ENCODE data around the gene INPP5F. TPM values are rescaled to one million over a fixed set of nuclear protein-coding genes. Genes with fewer than 3 reads are reported as not detected.
"Not testable (repeated sequence)": the region's sequence is repeated elsewhere in the genome, so short reads cannot be mapped to it uniquely, and the experiment has no call there.

INPP5F gene
- total and polyA plus RNA-seq, 10 of the 15 experiments (the other 5 are each of a cell fraction or from before 2014, with no cell fraction given): 6.0 to 49.3 (median 34.3) TPM

DNA sequence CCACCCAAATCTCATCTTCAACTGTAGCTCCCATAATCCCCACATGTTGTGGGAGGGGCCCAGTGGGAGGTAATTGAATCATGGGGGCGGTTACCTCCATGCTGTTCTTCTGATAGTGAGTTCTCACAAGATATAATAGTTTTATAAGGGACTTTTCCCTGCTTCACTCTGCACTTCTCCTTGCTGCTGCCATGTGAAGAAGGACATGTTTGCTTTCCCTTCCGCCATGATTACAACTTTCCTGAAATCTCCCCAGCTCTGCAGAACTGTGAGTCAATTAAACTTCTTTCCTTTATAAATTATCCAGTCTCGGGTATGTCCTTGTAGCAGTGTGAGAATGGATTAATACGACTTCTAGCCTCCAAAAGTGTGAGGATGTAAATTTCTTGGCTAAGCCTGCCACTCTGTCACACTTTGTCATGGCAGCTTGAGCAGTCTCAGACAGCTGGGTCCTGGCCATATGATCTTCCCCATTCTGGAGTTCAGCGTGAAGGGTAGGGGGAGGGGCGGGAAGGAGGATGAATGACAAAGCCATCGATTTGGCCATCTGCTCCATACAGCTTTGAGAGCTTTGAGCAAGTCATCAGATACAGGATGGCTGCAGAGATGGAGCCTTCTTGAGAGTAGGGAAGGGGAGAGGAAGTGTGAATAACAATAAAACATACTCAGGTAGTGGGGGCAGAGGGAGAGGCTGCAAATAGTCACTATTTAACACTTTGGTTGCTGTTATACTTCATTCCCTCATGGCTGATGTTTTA lies 19.1 kb upstream of the INPP5F start (continued):
- TF ChIP-seq SMAD5 (IDR thresholded peaks at IDR 0.05; ENCODE audit: low read depth) (no peak), IRF4 (IDR thresholded peaks at IDR 0.05; ENCODE audit: low read depth, low read length) (no peak), NBN (IDR thresholded peaks at IDR 0.05) (no peak), ZNF384 (IDR thresholded peaks at IDR 0.05; ENCODE audit: borderline replicate concordance, low read depth, low read length) (no peak), EGR1 (IDR thresholded peaks at IDR 0.05; ENCODE audit: borderline replicate concordance in 1 of 2, low read depth in 2 of 2, low read length in 2 of 2) (no peak)

DNA sequence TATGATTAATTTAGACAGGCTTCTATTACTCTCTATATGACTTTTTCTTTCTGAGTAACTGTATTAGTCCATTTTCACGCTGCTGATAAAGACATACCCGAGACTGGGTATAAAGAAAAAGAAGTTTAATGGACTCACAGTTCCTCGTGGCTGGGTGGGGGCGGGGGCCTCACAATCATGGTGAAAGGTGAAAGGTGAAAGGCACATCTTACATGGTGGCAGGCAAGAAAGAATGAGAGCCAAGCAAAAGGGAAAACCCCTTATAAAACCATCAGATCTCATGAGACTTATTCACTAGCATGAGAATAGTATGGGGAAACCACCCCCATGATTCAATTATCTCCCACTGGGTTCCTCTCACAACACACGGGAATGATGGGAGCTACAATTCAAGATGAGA lies 18.5 kb upstream of the INPP5F start:
- ATAC-seq; H3K36me3 ChIP-seq (ENCODE audit: control insufficient read depth in 2 of 2, insufficient read depth in 2 of 2, low read length in 1 of 2); H3K4me2 ChIP-seq (ENCODE audit: control insufficient read depth, insufficient read depth); intact Hi-C loops (cut with micrococcal nuclease; ENCODE audit: unreplicated experiment); DNase-seq (ENCODE audit: low read depth, low spot score); H4K20me1 ChIP-seq (ENCODE audit: control insufficient read depth, insufficient read depth); H3K27me3 ChIP-seq (replicated peaks in 1 of 2; ENCODE audit: control insufficient read depth in 2 of 2, insufficient read depth in 2 of 2, low read length in 1 of 2); BruUV-seq (replicated peaks); H3K79me2 ChIP-seq (ENCODE audit: control insufficient read depth, insufficient read depth, low read length); H3K9ac ChIP-seq (ENCODE audit: control insufficient read depth, insufficient read depth, low read length); in situ Hi-C loops (cut with MboI); FAIRE-seq; H3K4me3 ChIP-seq; H2AFZ ChIP-seq (ENCODE audit: control insufficient read depth, low read depth, low read length): not testable (repeated sequence)
- RAD21 ChIA-PET (ENCODE audit: unreplicated experiment): interaction anchor here (1.1 to 9.5 kb wide), 4 partner anchors 10 to 152 kb away, joined by 4 to 143 read pairs (median 7); partner anchors contain the start of gene INPP5F
- Histone ChIP-seq H3K9me3 (replicated peaks; ENCODE audit: control insufficient read depth, insufficient read depth, low read length) (peaks cover 35% of the 10 kb centered on the region), H3K27ac (ENCODE audit: control insufficient read depth, insufficient read depth) (peak overlapping the region; percentile 61), H3K4me1 (ENCODE audit: control insufficient read depth, insufficient read depth, low read length) (peaks cover 63% of the 10 kb centered on the region)
- SMC1A ChIA-PET (ENCODE audit: uncharacterized antibody, unreplicated experiment): interaction anchor here (0.9 to 9.6 kb wide), 5 partner anchors 9 to 152 kb away, joined by 3 to 165 read pairs (median 12); partner anchors contain the start of gene INPP5F
- POLR2A ChIA-PET: interaction anchor here (0.6 to 6.5 kb wide), 3 partner anchors 11 to 19 kb away, joined by 3 to 85 read pairs (median 4); partner anchors contain the start of gene INPP5F
- WGBS (ENCODE audit: insufficient coverage, insufficient replicate concordance, low lambda C conversion rate, missing lambda C conversion rate): 2% methylated on average over 5 of the region's 5 CpGs
- CTCF ChIA-PET: interaction anchor here (0.6 to 4.2 kb wide), 6 partner anchors 12 to 20 kb away, joined by 3 to 43 read pairs (median 12); partner anchors contain the start of gene INPP5F
- TF ChIP-seq NR2F1 (conservative IDR thresholded peaks at IDR 0.05) (peak; percentile 98), MEF2B (IDR thresholded peaks at IDR 0.05; ENCODE audit: partially characterized antibody, poor library complexity, severe bottlenecking) (peak; percentile 91), RELA (IDR thresholded peaks at IDR 0.05; ENCODE audit: borderline replicate concordance, partially characterized antibody) (peak; percentile 57), NFIC (IDR thresholded peaks at IDR 0.05; ENCODE audit: low read depth, low read length) (peak; percentile 83), SPI1 (IDR thresholded peaks at IDR 0.05; ENCODE audit: borderline replicate concordance, insufficient read depth, low read depth, low read length) (0 out of 2 replicates have a peak, but pooled peaks have one; percentile 13), CHD2 (IDR thresholded peaks at IDR 0.05; ENCODE audit: borderline replicate concordance, low read depth, low read length) (peak; percentile 44; the same call in 1 of the 2 replicates)
- TF ChIP-seq, protein P1, sequence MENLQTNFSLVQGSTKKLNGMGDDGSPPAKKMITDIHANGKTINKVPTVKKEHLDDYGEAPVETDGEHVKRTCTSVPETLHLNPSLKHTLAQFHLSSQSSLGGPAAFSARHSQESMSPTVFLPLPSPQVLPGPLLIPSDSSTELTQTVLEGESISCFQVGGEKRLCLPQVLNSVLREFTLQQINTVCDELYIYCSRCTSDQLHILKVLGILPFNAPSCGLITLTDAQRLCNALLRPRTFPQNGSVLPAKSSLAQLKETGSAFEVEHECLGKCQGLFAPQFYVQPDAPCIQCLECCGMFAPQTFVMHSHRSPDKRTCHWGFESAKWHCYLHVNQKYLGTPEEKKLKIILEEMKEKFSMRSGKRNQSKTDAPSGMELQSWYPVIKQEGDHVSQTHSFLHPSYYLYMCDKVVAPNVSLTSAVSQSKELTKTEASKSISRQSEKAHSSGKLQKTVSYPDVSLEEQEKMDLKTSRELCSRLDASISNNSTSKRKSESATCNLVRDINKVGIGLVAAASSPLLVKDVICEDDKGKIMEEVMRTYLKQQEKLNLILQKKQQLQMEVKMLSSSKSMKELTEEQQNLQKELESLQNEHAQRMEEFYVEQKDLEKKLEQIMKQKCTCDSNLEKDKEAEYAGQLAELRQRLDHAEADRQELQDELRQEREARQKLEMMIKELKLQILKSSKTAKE (IDR thresholded peaks at IDR 0.05; ENCODE audit: low read depth, poor library complexity, severe bottlenecking): peak; percentile 87
- TF ChIP-seq, protein P2, sequence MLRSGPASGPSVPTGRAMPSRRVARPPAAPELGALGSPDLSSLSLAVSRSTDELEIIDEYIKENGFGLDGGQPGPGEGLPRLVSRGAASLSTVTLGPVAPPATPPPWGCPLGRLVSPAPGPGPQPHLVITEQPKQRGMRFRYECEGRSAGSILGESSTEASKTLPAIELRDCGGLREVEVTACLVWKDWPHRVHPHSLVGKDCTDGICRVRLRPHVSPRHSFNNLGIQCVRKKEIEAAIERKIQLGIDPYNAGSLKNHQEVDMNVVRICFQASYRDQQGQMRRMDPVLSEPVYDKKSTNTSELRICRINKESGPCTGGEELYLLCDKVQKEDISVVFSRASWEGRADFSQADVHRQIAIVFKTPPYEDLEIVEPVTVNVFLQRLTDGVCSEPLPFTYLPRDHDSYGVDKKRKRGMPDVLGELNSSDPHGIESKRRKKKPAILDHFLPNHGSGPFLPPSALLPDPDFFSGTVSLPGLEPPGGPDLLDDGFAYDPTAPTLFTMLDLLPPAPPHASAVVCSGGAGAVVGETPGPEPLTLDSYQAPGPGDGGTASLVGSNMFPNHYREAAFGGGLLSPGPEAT (IDR thresholded peaks at IDR 0.05; ENCODE audit: low read depth): peak; percentile 72
- TF ChIP-seq, protein P3, sequence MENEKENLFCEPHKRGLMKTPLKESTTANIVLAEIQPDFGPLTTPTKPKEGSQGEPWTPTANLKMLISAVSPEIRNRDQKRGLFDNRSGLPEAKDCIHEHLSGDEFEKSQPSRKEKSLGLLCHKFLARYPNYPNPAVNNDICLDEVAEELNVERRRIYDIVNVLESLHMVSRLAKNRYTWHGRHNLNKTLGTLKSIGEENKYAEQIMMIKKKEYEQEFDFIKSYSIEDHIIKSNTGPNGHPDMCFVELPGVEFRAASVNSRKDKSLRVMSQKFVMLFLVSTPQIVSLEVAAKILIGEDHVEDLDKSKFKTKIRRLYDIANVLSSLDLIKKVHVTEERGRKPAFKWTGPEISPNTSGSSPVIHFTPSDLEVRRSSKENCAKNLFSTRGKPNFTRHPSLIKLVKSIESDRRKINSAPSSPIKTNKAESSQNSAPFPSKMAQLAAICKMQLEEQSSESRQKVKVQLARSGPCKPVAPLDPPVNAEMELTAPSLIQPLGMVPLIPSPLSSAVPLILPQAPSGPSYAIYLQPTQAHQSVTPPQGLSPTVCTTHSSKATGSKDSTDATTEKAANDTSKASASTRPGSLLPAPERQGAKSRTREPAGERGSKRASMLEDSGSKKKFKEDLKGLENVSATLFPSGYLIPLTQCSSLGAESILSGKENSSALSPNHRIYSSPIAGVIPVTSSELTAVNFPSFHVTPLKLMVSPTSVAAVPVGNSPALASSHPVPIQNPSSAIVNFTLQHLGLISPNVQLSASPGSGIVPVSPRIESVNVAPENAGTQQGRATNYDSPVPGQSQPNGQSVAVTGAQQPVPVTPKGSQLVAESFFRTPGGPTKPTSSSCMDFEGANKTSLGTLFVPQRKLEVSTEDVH (IDR thresholded peaks at IDR 0.05; ENCODE audit: low read depth, partially characterized antibody): peak; percentile 29
